Measurements from ENCODE around the gene FER.

GRCh38 chr5:108720391-108720790, 27.3 kb upstream of the FER start:
- TF ChIP-seq CTCF (IDR thresholded peaks at IDR 0.05; ENCODE audit: low read length): no peak
- no peak for TF ChIP-seq EZH2 (IDR thresholded peaks at IDR 0.05; ENCODE audit: borderline replicate concordance, low read length)
